GM20000 (cell line): ENCODE results near the gene SQSTM1.

Source experiments
- DNase-seq: peaks from one replicate; pipeline ENCODE4 v3.0.0; 2012; ENCODE audit warnings: low spot score
- TF ChIP-seq, protein P1 (sequence below): IDR thresholded peaks from 2 replicates; pipeline ENCODE4 v1.5.1; 2012; ENCODE audit warnings: mild to moderate bottlenecking, control low read depth; ENCODE audit errors: extremely low read depth, missing control alignments

The SQSTM1 gene

DNA sequence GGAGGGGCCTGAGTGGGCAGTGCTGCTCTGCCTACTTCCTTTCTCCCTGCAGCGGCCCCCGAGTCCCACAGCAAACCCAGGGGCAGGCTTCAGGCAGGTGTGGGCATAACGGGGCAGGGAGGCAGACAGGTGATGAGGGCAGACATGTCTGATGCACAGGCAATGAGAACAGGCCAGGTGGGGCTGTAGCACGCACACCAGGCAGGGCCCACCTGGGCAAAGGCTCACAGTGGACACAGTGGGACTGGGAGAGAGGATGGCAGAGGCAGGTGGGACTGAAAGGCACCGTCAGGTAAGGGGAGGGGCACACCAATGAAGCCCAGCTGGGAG lies 21.1 kb upstream of the SQSTM1 start:
- TF ChIP-seq, protein P1, sequence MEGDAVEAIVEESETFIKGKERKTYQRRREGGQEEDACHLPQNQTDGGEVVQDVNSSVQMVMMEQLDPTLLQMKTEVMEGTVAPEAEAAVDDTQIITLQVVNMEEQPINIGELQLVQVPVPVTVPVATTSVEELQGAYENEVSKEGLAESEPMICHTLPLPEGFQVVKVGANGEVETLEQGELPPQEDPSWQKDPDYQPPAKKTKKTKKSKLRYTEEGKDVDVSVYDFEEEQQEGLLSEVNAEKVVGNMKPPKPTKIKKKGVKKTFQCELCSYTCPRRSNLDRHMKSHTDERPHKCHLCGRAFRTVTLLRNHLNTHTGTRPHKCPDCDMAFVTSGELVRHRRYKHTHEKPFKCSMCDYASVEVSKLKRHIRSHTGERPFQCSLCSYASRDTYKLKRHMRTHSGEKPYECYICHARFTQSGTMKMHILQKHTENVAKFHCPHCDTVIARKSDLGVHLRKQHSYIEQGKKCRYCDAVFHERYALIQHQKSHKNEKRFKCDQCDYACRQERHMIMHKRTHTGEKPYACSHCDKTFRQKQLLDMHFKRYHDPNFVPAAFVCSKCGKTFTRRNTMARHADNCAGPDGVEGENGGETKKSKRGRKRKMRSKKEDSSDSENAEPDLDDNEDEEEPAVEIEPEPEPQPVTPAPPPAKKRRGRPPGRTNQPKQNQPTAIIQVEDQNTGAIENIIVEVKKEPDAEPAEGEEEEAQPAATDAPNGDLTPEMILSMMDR, result no peak
- no peak for DNase-seq

DNA sequence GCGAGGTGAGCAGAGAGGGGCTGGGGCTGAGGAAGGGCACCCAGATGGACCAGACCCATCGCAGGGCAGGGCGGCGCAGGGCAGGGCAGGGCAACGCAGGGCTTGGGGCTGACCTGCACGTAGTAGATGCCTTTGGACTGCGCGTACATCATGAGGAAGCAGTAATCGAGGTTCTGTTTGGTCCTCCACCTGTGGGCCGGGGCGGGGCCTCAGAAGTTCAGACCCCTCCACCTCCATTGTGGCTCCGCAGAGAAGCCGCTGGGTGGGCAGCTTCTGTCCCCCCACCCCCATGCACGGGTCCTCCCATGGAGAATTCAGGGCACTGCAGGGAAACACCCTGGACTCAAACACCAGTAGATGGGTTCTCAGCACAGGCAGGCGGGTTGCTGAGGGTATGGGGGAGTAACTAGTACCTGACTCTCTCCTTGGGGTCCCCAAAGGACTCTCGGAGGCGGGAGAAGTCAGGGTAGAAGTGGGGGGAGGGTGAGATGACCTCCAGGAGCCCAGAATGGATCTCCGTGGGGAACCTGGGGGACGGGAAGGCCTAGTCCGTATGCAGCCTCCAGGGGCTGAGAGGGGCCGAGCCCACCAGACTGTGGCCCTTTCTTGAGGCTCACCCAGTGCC lies 20.5 kb upstream of the SQSTM1 start:
- TF ChIP-seq, protein P1, result no peak
- DNase-seq, result no peak

DNA sequence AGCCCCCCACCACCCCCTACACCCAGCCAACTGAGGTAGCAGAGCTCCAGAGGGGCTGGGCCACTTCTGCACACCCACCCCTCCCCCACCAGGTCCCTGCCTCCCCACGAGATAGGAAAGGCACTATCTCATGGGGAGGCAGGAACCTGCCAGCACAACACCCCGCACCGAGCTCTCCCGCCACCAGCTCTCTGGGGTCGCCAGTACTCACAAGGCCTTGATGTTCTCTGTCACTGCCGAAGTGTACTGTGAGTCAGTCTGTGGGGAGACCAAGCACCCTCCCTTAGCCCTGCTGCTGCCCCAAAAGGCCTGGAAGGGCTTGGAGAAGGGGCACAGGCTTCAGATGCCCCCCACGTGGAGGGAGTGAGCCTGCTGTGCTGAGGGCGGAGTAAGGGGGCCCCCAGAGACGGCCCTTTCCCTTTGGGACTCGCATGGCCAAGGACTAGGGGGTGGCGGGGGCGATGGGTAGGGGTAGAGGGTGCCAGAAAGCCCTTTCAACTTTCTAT lies 20.0 kb upstream of the SQSTM1 start:
- TF ChIP-seq, protein P1, result no peak
- peak; percentile 25 for DNase-seq

DNA sequence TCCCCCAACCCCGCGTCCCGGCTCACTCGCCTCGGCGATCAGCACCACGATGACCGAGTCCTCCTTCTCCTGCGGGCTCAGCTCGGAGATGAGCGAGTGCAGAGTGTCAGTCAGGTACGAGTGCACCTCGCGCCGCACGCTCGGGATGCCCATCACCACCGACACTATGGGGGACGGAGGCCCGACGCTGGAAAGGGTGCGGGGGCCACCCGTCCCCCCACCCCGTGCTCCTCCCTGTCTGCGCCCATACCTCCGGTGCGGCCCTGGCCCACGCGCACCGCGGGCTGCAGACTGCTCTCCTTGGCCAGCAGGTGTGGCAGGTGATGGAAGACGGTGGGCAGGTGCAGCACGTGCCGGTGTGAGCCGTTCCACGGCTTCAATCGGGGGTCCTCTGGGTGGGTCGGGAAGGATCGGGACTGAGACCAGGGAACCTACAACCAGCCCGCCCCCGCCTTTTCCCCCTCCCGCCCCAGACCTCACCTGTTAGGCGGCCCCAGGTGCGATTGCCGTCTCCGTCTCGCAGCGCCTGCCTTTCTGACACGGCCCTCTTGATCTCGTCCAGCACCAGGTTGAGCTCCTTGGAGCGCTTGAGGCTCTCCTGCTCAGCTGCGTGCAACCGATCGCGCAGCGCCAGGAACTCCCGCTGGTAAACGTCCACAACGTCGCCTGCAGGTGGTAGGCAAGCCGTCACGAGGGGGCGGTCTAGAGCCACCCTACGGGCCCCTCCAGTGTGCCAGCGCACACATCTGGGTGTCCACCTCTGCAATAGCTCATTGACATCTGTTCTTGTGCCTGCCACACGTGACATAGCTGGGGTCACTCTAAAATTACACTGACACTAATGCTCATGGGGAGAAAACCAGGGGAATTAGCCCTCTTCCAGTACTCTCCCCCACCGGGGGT lies 19.1 kb upstream of the SQSTM1 start:
- peak; percentile 87 for DNase-seq
- TF ChIP-seq, protein P1, result peak; percentile 71

DNA sequence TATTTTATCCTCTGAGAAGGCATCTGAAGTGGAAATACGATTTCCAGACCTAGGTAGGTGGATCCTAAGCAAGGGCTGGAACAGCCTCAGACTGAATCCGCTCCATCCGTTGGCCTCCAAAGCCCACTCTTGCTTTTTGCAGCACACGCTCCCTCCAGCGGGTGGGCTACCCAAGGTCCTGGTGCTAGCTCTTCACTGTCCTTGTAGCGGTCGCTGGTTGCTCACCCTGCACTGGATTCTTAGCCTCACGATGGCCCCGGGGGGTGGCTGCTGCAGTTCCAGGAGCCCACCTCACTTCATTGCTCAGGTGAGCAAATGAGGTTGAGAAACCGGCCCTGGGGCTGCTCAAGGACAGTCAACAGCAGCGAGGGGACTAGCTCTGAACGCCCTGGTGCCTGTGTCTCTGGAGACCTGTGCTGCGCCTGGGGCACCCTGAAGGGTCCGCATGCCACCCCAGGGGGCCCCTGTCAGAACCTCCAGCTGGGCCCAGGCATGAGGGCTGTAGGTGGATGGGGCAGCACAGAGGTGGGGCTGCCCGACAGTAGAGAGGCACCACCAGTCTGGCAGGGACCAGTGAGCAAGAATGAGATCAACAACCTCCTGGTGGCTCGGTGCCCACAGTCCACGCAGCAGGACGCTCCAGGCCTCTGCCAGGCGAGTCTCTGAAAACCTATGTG lies 18.4 kb upstream of the SQSTM1 start:
- TF ChIP-seq, protein P1, result no peak
- DNase-seq, result peak; percentile 6

DNA sequence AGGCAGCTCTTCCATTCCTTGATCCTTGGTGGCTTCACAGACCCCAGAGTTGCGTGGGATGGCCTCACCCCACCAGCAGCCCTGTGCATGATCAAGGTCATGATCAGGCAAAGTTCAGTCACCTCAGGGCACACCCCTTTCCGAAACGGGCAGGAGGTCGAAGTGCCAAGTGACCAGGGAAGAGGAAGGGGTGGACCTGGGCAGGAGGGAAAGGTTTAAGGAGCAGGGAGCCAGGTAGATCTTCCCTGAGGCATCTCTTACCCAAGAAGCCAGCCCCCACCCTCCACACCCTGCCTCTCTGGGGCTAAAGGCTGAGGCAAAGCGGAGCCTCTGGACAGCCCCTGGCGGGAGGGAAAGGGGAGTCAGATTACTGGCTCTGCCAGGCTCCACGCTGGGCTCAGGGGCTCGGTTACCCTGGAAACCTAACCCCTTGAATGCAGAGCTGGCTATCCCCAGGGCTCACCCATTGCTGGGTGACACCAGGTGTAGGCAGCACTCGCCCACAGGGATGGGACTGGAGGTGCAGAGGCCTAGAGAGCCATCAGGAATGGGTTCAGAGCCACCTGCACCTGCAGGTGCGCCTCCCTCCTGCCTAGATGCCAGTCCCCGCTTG lies 17.6 kb upstream of the SQSTM1 start:
- TF ChIP-seq, protein P1, result no peak
- DNase-seq, result peak; percentile 6
